Ramos (cell line): Measurements from ENCODE around the gene CCBE1.
"Not testable (repeated sequence)": the region's sequence is repeated elsewhere in the genome, so short reads cannot be mapped to it uniquely, and the experiment has no call there.

Experiments
- in situ Hi-C: fragments of 300-500 bp; cut with MboI; formaldehyde crosslinking; loops from one replicate; pipeline ENCODE4 v1.14.3; 2022; ENCODE audit warnings: low sequenced_read_pairs; ENCODE audit not compliant: unreplicated experiment

Gene CCBE1

GRCh38 chr18:59717291-59717690 is 20.1 kb upstream of the CCBE1 start:
- in situ Hi-C loops = no loop called here

- in situ Hi-C loops = no loop called here
These were observed 18.7 kb upstream of the CCBE1 start for GRCh38 chr18:59715966-59716369.

- in situ Hi-C loops = no loop called here
These were observed 18.2 kb upstream of the CCBE1 start for GRCh38 chr18:59715445-59715844.

- in situ Hi-C loops = not testable (repeated sequence)
These were observed 16.9 kb upstream of the CCBE1 start for GRCh38 chr18:59714096-59714495.

- in situ Hi-C loops = no loop called here
These were observed 15.1 kb upstream of the CCBE1 start for GRCh38 chr18:59712311-59712710.

- in situ Hi-C loops = no loop called here
These were observed 11.8 kb upstream of the CCBE1 start for GRCh38 chr18:59708988-59709387.

GRCh38 chr18:59707306-59707705 is 10.1 kb upstream of the CCBE1 start:
- in situ Hi-C loops = no loop called here

- in situ Hi-C loops = no loop called here
These were observed 9.3 kb upstream of the CCBE1 start for GRCh38 chr18:59706499-59706898.

GRCh38 chr18:59705145-59705544 is 7.9 kb upstream of the CCBE1 start:
- in situ Hi-C loops = no loop called here

- in situ Hi-C loops = no loop called here
These were observed 6.9 kb upstream of the CCBE1 start for GRCh38 chr18:59704146-59704545.

- in situ Hi-C loops = no loop called here
These were observed 4.0 kb upstream of the CCBE1 start for GRCh38 chr18:59701272-59701671.

- in situ Hi-C loops = no loop called here
These were observed 3.3 kb upstream of the CCBE1 start for GRCh38 chr18:59700535-59700967.

GRCh38 chr18:59699750-59700534 is 2.7 kb upstream of the CCBE1 start:
- in situ Hi-C loops = no loop called here

- in situ Hi-C loops = no loop called here
These were observed 1.8 kb upstream of the CCBE1 start for GRCh38 chr18:59699061-59699460.

- in situ Hi-C loops = no loop called here
These were observed 650 bp downstream of the CCBE1 start for GRCh38 chr18:59696311-59697235.

GRCh38 chr18:59695551-59695950 is 1.7 kb downstream of the CCBE1 start:
- in situ Hi-C loops = no loop called here

- in situ Hi-C loops = no loop called here
These were observed 2.4 kb downstream of the CCBE1 start for GRCh38 chr18:59694824-59695223.

- in situ Hi-C loops = no loop called here
These were observed 5.2 kb downstream of the CCBE1 start for GRCh38 chr18:59691996-59692395.

GRCh38 chr18:59690996-59691395 is 6.2 kb downstream of the CCBE1 start:
- in situ Hi-C loops = no loop called here

GRCh38 chr18:59690186-59690982 is 6.8 kb downstream of the CCBE1 start:
- in situ Hi-C loops = no loop called here
